ENCODE measurements around the gene MRPL44.

GRCh38 chr2:223952280-223952968 lies 4.8 kb upstream of the MRPL44 start:
- no peak for TF ChIP-seq CTCF (IDR thresholded peaks at IDR 0.05; ENCODE audit: low read depth, low read length)
- no peak for TF ChIP-seq EZH2phosphoT487 (IDR thresholded peaks at IDR 0.05; ENCODE audit: low read depth)

All from OCI-LY3 (cell line).